Ovary (tissue), 3 donors: ENCODE measurements around the gene OAS3.

Experiments
- CTCF ChIP-seq, 3 donors: fragments of 450-650 bp in 2 of 3; fragments of 200-600 bp in 1 of 3; IDR thresholded peaks; one replicate each; pipeline versions ENCODE4 v1.5.1 to v1.8.0; 2016 to 2022; ENCODE audit warnings: antibody characterized with exemption in 3 of 3, mild to moderate bottlenecking in 1 of 3
- EP300 ChIP-seq: sonication (generic); formaldehyde crosslinking; IDR thresholded peaks from one replicate; pipeline ENCODE4 v1.6.1; 2017; ENCODE audit warnings: antibody characterized with exemption
- donor health status: DM: no; HTN: no; CAD: no.

- TF ChIP-seq CTCF (IDR thresholded peaks at IDR 0.05), result no peak
- no peak for TF ChIP-seq EP300
Observed at GRCh38 chr12:113005762-113006161, 67.5 kb downstream of the OAS3 start.
